ENCODE data around the gene INTS11. TPM values are rescaled to one million over a fixed set of nuclear protein-coding genes. Genes with fewer than 3 reads are reported as not detected.
A peak's percentile ranks its signal among the peaks of the same experiment; 100 is the strongest.

INTS11 gene
- total and polyA plus RNA-seq, 2 of the 8 experiments (the other 6 are each of a cell fraction or from before 2014, with no cell fraction given) = 113 to 243 TPM

DNA sequence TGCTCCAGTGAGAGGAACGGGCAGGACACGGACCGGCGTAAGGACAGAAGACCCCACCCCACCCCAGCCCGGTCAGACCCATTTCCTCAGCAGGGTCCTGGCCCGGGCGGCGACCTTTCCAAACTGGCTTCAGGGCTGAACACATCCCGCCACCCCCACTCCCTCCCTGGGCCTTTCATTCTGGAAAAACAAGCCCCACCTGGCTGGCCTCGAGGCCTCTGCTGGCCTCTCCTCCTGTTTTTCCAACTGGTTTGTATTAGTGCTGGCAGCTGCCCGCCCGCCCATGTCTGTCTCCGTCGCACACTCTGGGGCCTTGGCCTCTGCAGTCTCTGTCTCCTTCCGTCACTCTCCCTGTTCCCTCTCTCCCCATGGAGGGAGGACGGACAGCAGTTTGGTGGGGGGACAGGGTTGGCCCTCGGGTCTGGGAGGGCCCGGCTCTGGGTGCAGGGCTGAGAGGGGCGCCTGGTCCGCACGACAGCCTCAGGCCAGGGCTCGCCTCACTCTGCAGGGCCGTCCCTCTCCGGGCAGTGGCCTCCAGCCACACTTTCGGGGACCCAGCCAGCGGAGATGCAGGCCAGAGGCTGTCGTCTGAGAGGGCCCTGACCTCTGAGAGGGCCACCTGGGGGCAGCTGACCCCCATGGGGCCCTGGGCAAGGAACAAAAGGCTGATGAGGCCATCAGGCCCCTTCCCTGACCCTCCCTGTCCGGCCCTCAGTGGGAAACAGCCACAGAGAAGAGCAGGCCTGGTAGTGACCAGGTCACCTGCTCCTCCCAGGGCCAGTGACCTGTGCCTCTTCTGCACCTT is 35.4 kb upstream of the INTS11 start:
- peaks cover 2 to 24% (median 17%) of the 10 kb centered on the region in 4 experiments for H3K4me1 ChIP-seq (replicated peaks in 1 of 4; ENCODE audit: control insufficient read depth in 3 of 4, insufficient read depth in 4 of 4, low read length in 3 of 4)
- no peak overlapping the region for H2AFZ ChIP-seq (ENCODE audit: low read length)
- H3K23me2 ChIP-seq (ENCODE audit: low read depth, low read length) = peaks cover 4% of the 10 kb centered on the region
- H3K27ac ChIP-seq (ENCODE audit: low read depth, low read length) = no peak overlapping the region
- POLR2A ChIA-PET (ENCODE audit: partially characterized antibody) = interaction anchor here (0.7 to 4.0 kb wide), 5 partner anchors 11 to 30 kb away, joined by 3 to 19 read pairs (median 6); partner anchors contain the start of gene AURKAIP1
- no peak overlapping the region for H3K23ac ChIP-seq (ENCODE audit: insufficient read length)
- 88% methylated on average over 13 of the region's 28 CpGs; no CpG with 5 or more reads in 1 of the 2 experiments for WGBS, 2 experiments (ENCODE audit: extremely low coverage in 1 of 2, insufficient coverage in 1 of 2, insufficient read length in 1 of 2, insufficient replicate concordance in 2 of 2, low coverage in 1 of 2, low lambda C conversion rate in 2 of 2, missing lambda C conversion rate in 1 of 2)
- peak overlapping the region; percentile 60; the same call in 1 of the 2 replicates for H3K18ac ChIP-seq (ENCODE audit: extremely low read depth, low read length)
- no peak overlapping the region for H3K56ac ChIP-seq (replicated peaks; ENCODE audit: insufficient read length, low read depth, low read length)
- DNase-seq (ENCODE audit: low read depth in 1 of 2, low spot score in 2 of 2) (no peak), FAIRE-seq (no peak)
- no peaks in the 10 kb centered on the region for H3K79me2 ChIP-seq (ENCODE audit: control insufficient read depth in 1 of 2, insufficient read depth in 2 of 2, low read length in 2 of 2)
- peak overlapping the region; percentile 46 for H2BK15ac ChIP-seq (ENCODE audit: low read length)
- no peak overlapping the region; the same call in 1 of the 2 replicates for H4K8ac ChIP-seq (ENCODE audit: extremely low read depth, insufficient read depth, low read length)
- H2AK5ac ChIP-seq (ENCODE audit: low read depth, low read length) = no peak overlapping the region
- no peaks in the 10 kb centered on the region for H3K36me3 ChIP-seq (ENCODE audit: control insufficient read depth in 2 of 4, insufficient read depth in 4 of 4, low read length in 3 of 4)
- H2BK5ac ChIP-seq (ENCODE audit: low read depth, low read length) = peak overlapping the region; percentile 78; the same call in 1 of the 2 replicates
- H3K27me3 ChIP-seq (replicated peaks in 1 of 4; ENCODE audit: control insufficient read depth in 3 of 4, extremely low read depth in 1 of 4, insufficient read depth in 3 of 4, low read length in 3 of 4) = peaks cover 5 to 7% (median 6%) of the 10 kb centered on the region in 4 experiments
- H3K14ac ChIP-seq (ENCODE audit: insufficient read length) = no peak overlapping the region
- H3K4me2 ChIP-seq (ENCODE audit: insufficient read depth in 1 of 2, low read depth in 2 of 2, low read length in 2 of 2) = no peak overlapping the region
- H3K9me3 ChIP-seq (ENCODE audit: insufficient read depth in 2 of 2, low read depth in 1 of 2, low read length in 1 of 2) = no peaks in the 10 kb centered on the region
- H3K4ac ChIP-seq (replicated peaks; ENCODE audit: insufficient read length, low read depth, low read length) = no peak overlapping the region
- H3K4me3 ChIP-seq (ENCODE audit: extremely low read depth in 1 of 4, insufficient read depth in 2 of 4, low read depth in 3 of 4, low read length in 4 of 4) = no peak overlapping the region
- CTCF ChIA-PET (ENCODE audit: partially characterized antibody) = interaction anchor here (0.7 to 2.9 kb wide), 4 partner anchors 12 to 57 kb away, joined by 3 to 18 read pairs (median 4); no protein-coding TSS in a partner anchor
- peak overlapping the region; percentile 50; the same call in 1 of the 2 replicates for H2BK12ac ChIP-seq (ENCODE audit: low read depth, low read length)
- H4K5ac ChIP-seq (ENCODE audit: insufficient read length, low read depth, low read length) = no peak overlapping the region
- no peak overlapping the region for H3K9ac ChIP-seq (replicated peaks in 1 of 4; ENCODE audit: extremely low read depth in 1 of 4, low read depth in 3 of 4, low read length in 3 of 4)
- no peak overlapping the region for H2BK20ac ChIP-seq (ENCODE audit: low read length)
- no peak overlapping the region for H4K91ac ChIP-seq (replicated peaks; ENCODE audit: insufficient read length, low read length)
- no peak overlapping the region for H2BK120ac ChIP-seq (replicated peaks; ENCODE audit: low read depth, low read length)
- H4K20me1 ChIP-seq (replicated peaks in 1 of 2; ENCODE audit: control insufficient read depth in 1 of 2, insufficient read depth in 2 of 2, low read length in 2 of 2) = no peaks in the 10 kb centered on the region
- no peaks in the 10 kb centered on the region for H3K79me1 ChIP-seq (ENCODE audit: low read depth, low read length)
- TF ChIP-seq BACH1 (IDR thresholded peaks at IDR 0.05; ENCODE audit: low read length) (no peak), CHD2 (IDR thresholded peaks at IDR 0.05; ENCODE audit: low read length) (no peak), RNF2 (IDR thresholded peaks at IDR 0.05; ENCODE audit: borderline replicate concordance, low read depth, low read length, missing control alignments, poor library complexity, severe bottlenecking) (no peak), NRF1 (IDR thresholded peaks at IDR 0.05; ENCODE audit: low read depth, low read length) (no peak), TCF12 (IDR thresholded peaks at IDR 0.05; ENCODE audit: low read depth, low read length) (no peak), SP2 (IDR thresholded peaks at IDR 0.05; ENCODE audit: low read length) (no peak), GABPA (IDR thresholded peaks at IDR 0.05; ENCODE audit: borderline replicate concordance, insufficient read depth, low read length) (no peak), TBP (IDR thresholded peaks at IDR 0.05; ENCODE audit: low read depth, low read length) (no peak), YY1 (IDR thresholded peaks at IDR 0.05; ENCODE audit: low read depth, low read length) (no peak), POLR2AphosphoS5 (IDR thresholded peaks at IDR 0.05; ENCODE audit: low read depth, low read length) (no peak), NANOG (IDR thresholded peaks at IDR 0.05; ENCODE audit: insufficient read depth, low read depth, low read length, poor library complexity, severe bottlenecking) (no peak)
- TF ChIP-seq, protein P1, sequence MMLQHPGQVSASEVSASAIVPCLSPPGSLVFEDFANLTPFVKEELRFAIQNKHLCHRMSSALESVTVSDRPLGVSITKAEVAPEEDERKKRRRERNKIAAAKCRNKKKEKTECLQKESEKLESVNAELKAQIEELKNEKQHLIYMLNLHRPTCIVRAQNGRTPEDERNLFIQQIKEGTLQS (IDR thresholded peaks at IDR 0.05; ENCODE audit: insufficient read depth, low read depth, low read length) = no peak

Data from H1 (cell line).